Urothelium cell line (cell line): ENCODE measurements around the gene CARMIL1.
"Not testable (repeated sequence)": the region's sequence is repeated elsewhere in the genome, so short reads cannot be mapped to it uniquely, and the experiment has no call there.

Source experiments
- DNase-seq: peaks from one replicate; pipeline ENCODE4 v3.0.0; 2011; ENCODE audit warnings: low spot score, mixed read lengths
- FAIRE-seq: peaks from 2 replicates; lab custom pipeline; 2011; peaks lifted over from hg19 to GRCh38; lab: Jason Lieb, UNC

Gene CARMIL1

DNA sequence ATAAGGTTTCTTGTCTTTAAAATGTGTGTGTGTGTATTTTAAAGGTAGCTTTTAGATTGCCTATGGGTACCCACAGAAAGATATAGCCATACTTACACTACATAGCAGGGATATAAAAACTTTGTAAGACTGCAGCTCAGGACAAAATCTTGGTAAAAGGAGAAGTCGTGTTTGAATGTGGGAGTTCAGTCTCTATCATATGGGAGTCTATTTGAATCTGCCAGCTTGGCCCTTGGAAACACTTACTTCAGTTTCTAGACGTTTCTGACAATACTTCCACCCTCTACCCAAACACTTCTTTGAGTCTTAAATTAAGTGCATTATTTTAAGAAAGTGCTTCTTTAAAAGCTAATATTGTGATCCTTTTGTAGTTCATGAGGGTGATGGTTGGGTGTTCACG lies 155.7 kb downstream of the CARMIL1 start:
- no peak for FAIRE-seq

DNA sequence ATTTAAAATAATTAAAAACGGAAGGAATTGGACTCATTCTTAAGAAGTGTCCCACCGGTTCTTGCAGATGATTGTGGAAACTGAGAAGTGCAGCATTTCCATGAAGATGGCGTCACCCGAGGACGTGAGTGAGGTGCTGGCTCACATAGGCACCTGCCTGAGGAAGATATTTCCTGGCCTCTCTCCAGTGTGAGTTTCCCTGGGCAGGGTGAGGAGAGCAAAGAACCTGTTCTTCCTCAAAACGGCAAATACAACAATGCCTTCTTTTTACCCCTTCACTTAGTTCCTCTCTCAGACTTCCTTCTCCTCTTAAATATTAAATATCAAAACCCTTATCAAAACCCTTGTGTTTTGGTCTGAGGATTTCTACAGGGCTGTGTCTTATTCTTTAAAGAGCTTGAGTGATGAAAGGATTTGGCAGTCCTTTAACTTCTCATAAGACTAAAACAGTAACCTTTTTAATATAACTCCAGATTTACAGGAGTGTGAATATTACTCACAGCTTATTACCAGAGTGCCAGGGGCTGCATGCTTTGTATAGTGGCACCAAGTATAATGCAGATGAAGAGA lies 156.3 kb downstream of the CARMIL1 start:
- no peak for DNase-seq
- no peak for FAIRE-seq

More for the DNA sequence above, 155.7 kb downstream of the CARMIL1 start:
- no peak for DNase-seq

DNA sequence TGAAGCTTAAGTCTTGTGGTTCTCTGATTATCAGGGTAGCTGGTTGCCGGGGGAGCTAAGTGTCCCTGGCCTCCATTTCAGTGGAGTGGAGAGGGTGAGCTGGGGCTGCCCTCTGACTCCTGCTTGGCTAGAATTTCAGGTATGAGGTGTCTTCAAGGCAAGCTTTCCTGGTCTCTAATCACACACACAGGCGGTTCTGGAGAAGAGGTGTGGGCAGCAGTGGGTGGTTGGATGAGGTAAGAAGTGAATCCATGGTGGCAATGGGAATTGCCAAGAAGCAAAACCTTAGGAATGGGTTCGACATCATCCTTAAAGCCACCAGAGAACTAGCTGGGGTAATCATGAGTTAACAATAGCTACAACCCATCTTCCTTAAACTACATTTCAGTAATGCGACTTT lies 157.6 kb downstream of the CARMIL1 start:
- FAIRE-seq (no peak), DNase-seq (no peak)

DNA sequence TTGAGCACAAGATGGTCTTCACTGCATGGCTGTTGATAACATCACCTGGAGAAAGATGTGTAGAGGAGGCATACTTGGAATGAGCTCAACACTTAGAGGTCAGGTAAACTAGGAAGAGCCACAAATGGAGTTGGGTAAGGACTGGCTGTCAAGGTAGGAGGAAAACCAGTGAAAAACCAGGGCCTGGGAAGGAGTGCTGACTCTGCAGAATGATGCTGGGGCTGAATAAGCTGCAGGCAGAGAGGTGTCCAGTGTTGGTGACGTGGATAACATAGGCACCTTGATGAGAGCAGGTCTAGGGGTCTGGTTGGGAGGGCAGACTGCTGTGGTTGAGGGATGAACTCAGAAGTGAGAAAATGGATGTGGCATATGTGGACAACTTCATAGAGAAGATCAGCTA lies 160.2 kb downstream of the CARMIL1 start:
- FAIRE-seq, result no peak

DNA sequence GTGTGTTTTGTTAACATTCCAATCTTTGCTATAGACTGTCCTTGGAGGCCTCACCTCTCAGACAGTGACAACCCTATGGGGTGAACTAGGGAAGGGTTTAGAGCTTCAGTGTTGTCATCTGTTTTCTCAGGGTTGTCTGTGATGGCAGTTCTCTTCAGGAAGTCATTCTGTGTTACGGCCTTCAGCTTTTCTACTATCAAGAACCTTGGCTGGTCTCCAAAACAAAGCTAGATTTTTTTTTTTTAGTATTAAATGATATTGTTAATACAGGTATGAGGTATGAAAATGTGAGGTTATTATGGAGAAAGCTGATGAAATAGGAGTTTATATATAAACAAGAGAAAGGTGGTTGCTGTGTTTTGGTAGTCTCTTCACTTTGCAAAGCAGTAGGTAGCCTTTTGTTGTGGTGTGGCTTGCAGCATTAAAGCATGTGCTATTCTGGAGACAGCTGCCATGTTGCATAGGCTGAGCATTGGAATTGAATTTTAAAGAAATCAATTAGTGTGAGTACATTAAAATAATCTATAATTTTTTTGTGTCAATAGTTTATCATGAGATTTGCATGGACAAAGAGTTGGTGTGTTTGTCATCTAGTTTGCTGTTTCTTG lies 162.6 kb downstream of the CARMIL1 start:
- FAIRE-seq (no peak), DNase-seq (no peak)

More for the DNA sequence above, 160.2 kb downstream of the CARMIL1 start:
- no peak for DNase-seq

DNA sequence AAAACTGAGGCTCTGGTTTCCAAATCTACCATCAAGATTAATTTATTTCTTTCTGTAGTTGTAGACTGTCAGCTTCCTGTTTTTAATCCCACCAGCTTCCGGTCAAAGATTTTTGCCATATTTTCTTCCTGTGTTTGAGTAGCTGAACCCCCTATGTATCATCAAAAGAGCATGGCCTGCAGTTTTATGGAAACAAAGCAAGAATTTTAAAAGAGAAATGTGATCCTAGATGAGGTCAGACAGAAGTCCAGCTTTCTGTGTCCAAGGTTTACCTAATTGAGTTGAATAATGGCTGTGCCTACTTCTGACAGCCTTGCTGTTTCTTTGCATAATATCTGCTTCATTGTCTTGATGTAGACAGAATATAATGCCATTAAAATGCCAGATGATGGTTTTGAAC lies 163.7 kb downstream of the CARMIL1 start:
- FAIRE-seq (no peak), DNase-seq (no peak)

DNA sequence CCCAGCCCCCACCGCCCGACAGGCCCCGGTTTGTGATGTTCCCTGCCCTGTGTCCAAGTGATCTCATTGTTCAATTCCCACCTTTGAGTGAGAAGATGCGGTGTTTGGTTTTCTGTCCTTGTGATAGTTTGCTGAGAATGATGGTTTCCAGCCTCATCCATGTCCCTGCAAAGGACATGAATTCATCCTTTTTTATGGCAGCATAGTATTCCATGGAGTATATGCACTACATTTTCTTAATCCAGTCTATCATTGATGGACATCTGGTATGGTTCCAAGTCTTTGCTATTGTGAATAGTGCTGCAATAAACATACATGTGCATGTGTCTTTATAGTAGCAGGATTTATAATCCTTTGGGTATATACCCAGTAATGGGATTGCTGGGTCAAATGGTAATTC lies 165.3 kb downstream of the CARMIL1 start:
- not testable (repeated sequence) for DNase-seq, FAIRE-seq

DNA sequence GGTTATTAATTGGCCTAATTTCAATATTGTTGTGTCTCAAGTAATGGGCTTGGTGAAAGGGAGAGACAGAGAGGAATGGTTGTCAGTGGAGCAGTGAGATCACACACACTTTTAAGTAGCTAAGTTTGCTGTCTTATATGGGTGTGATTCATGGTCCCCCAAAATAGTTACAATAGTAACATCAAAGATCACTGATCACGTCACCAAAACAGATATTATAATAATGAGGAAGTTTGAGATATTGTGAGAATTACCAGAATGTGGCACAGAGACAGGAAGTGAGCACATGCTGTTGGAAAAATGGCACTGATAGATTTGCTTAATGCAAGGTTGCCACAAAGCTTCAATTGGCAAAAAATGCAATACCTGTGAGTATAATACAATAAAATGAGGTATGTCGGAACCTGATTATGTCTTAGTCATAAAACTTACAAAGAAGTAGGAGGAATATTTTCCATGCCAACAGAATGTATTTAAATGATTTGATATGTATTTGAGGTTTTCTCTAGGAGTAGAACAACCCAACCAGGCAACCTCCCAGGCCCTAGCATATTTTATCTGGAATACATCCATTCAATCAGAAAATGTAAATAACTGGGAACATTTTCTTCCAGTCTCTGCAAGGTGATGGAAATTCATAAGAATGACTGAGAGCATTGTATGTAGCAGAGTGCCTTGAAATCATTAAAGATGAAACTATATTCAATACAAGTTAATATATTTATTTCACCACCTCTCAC lies 167.8 kb downstream of the CARMIL1 start:
- FAIRE-seq (no peak), DNase-seq (no peak)

DNA sequence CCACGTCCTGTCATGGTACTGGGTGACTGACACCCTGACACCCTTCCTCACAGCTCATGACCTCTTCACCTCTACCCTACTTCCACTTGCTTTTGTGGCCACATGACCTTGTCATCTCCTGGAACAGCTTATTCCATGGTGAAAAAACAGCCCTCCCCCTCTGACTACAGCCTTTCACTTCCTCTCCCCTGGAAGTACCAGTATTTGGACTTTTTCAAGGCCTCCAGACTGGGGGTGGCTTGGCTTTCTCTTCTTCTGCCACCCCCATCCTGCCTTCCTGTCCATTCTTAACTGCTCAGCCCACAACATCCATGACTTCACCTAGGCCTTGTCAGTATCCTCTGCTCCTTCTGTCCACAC lies 168.4 kb downstream of the CARMIL1 start:
- DNase-seq (no peak), FAIRE-seq (no peak)

DNA sequence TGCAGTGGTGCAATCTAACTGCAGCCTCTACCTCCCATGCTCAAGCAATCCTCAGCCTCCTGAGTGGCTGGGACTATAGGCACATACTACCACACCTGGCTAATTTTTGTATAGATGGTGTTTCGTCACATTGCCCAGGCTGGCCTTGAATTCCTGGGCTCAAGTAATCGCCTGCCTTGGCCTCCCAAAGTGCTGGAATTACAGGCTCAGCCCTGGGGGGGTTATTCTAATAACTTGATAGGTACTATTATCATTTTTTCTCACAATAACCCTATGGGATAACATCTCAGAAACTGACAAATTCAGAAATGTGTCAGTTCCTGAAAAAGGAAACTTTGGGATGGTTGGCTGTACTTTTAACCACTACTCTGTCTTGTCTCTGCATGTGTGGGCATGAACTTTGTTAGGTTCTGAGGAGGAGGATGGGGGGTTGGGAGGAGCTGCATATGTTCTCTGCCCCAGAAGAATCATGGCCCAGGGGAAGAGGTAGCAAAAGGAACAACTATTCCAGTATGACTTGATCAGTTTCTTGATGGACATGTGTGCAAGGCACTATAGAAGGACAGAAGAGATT lies 169.9 kb downstream of the CARMIL1 start:
- no peak for FAIRE-seq
- no peak for DNase-seq

DNA sequence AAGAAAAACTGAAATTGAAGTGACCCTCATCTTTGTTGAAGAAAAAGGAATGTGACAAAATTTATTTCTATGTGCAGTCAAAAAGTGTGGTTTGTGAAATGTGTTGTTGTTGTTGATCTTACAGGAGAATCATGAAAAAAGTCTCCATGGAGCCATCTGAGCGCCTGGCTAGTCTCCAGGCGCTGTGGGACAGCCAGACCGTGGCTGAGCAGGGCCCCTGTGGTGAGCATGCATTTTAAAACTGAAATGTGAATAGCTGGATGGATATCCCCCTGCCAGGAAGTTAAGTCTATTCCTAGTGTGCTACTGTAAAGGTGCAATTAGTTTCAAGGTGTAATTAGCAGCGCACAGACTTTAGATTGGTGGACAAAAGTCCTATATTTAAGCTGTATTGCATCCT lies 170.6 kb downstream of the CARMIL1 start:
- FAIRE-seq (no peak), DNase-seq (no peak)

DNA sequence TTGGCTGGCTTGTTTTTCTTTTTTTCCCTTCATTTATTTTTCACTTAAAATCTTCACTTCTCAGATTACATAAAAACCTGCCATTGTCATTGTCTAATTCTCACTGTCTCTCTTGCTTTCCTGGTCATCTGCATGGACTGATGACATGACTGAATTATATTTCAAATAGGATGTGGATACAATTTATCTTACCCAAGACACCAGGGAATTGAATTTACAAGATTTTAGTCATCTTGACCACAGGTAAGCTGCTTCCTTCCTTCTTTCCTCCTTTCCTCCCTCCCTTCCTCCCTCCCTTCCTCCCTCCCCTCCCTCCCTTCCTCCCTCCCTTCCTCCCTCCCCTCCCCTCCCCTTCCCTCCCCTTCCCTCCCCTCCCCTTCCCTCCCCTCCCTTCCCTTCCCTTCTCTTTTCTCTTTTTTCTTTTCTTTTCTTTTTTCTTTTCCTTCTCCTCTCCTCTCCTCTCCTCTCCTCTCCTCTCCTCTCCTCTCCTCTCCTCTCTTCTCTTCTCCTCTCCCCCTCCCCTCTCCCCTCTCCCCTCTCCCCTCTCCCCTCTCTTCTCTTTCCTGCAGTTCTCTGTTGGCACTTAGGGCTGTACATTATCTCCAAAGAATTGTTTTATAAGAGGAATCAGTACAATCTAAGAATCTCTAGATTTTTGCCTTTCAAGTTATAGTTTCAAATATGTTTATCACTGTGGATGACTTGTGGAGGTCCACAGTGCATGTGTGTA lies 171.5 kb downstream of the CARMIL1 start:
- FAIRE-seq, result no peak
- no peak for DNase-seq

DNA sequence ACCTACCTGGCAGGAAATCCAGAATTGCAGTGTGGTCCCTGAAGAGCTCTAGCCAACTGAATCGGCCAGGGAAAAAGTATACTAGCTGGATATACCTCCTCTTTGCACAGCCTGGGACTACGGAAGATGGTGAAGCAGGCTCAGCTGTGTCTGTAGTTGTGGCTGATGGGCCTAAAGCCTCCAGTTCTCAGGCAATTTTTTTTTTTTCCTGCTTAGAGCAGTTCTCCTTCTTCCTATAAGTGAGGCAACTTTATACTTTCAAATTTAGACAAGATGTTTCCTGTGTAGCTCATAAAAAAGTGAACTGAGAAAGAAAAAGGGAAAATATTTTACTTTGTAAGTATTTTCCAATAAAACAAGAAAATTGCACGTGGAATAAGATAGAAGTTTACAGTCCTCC lies 172.9 kb downstream of the CARMIL1 start:
- no peak for FAIRE-seq
- DNase-seq, result no peak

DNA sequence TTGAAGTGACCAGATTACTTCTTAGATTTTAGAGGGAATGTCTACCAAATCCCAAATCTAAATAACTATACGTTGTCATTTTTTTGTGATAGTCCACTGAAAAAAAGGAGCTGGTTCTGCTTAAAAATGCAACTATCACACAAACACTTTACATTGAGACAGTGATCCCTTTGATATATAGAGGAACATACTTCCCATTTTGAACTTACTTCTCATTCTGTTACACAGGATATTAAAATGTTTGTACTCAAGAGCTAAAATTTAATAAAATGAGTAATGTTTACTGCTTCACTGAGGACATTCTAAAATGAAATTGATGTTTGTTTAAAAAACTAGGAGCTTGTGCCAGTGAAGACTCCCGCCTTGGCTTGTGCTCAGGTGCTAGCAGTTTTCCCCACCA lies 174.1 kb downstream of the CARMIL1 start:
- DNase-seq, result no peak
- FAIRE-seq, result no peak

DNA sequence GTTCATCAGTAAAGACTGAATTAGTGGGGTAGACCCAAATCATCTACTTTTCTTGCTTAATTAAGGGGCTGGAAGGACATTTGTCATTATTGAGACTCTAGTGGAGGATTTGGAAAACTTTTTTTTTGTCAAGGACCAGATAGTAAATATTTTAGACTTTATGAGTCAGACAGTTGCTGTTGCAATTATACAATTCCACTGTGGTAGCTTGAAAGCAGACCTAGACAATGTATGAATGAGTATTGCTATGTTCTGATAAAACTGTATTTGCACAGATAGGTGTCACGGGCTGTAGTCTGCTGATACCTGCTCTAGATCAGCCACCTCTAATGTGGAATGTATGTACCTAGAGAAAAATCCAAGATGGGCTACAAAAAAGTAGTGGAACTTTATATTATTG lies 175.0 kb downstream of the CARMIL1 start:
- no peak for FAIRE-seq
- no peak for DNase-seq

DNA sequence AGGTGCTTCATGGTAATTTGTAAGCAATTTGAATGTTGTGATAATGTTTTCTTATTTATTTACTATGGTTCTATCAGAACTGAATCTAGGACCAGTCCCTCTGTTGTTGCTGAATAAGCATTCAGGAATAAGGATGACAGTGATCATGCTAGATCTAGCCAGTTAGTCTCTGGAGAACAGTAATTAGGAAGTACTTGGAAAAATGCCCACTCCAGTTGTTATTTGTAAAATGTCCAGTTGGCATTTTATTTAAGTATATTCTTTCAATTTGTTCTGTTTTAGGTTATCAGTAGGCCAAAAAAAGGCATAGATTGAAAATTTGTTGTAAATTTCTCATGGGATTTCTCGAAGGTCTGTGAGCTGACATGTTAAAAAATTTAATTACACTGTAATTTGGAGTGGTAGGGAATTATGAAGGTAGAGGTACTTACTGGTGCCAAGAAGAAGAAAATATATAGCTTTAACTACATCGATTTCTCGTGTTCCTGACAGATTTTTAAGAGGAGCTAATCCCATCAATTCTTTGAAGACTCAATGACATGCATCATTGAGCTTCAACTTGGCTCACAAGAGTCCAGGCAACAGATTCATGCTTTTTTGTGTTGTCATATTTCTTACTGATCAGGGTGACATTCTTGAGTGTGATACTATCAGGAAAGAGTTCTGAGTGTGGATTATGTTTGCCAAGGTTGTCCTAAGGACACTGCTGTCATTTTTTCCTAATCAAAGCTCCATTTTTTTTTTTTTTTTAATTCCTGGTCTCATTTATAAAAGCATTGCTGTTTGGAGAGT lies 177.3 kb downstream of the CARMIL1 start:
- FAIRE-seq (no peak), DNase-seq (no peak)

DNA sequence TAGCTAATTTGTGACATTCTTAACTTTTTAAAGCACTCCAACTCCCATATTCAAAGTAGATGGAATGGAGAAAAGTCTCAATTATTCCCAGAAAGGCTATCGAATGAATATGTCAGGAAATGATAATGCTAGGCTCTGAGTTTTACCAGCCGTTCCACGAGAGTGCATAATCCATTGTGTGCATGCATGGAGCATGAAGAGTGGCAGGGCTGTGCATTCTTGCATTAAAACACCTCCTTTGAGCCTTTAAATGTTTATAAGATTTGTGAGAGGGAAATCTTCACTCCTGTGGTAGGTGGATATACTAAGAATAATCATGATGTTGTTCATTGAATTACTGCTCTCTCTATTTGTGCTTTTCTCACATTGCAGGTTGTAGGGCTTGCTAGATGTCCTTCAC lies 178.3 kb downstream of the CARMIL1 start:
- FAIRE-seq (no peak), DNase-seq (no peak)

DNA sequence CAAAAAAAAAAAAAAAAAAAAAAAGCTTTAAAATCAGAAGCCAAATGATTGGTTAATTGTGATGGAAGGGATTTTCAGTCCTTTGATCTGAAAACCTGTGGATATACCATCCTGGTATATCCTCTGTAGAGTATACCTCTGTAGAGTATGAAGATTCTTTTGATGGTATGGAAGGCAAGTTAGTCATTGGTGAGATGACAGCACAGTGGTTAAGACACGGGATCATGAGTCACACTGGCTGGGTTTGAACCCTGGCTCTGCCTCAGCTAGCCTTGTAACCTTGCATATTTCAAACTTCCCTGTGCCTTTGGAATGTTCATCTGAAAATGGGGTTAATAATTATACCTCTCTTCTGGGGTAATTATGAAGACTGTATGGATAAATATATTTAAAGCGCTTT lies 179.3 kb downstream of the CARMIL1 start:
- FAIRE-seq (no peak), DNase-seq (peak; percentile 57)

DNA sequence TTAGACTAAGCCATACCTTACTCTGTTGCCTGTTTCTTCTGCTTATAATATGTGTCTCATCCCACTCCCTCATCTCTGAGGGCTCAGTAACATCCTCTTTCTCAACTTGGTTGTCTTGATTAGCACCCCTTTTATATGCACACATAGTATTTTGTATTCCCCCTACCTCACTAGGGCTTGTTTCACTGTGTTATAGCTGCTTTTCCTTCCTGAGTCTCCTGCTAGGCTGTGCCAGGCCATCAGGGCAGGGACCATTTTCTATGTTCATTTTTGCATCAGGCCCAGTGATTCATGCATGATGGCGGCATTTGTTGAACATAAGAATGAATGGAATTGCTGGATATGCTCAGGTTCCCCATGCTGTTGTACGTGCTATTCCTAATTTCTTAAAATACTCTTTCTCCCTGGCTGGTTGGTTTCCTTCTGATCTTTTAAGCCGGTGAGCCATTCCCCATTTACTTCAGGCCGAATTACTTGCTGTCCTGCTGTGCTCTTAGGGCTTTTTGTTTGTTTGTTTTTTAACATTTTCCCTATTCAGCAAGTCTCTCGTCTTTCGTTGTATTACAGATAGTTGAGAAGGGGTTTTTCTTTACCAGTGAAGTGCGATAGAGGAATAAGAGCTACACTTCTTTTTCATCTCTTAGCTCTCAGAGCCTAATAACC lies 183.2 kb downstream of the CARMIL1 start:
- FAIRE-seq (no peak), DNase-seq (no peak)

DNA sequence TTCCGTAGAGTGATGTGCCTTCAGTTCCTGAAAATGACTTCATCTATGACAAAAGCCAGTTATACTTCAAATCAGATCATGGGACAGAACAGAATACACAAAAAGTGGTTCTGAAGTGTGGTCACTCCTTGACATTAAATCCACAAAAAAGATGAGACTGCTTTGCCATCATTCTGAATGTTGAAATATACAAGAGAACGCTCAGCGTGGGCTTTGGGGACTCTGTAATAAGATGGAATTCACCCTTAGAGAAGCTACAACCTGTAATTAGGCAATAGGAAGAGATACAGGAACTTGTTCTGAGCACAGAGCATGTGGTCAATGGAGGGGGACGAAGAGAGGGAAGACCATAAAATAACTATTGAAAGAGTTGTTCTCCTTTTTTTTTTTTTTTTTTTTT lies 184.3 kb downstream of the CARMIL1 start:
- FAIRE-seq (no peak), DNase-seq (no peak)
